ENCODE measurements around the gene CHRNA9.

Gene CHRNA9

DNA sequence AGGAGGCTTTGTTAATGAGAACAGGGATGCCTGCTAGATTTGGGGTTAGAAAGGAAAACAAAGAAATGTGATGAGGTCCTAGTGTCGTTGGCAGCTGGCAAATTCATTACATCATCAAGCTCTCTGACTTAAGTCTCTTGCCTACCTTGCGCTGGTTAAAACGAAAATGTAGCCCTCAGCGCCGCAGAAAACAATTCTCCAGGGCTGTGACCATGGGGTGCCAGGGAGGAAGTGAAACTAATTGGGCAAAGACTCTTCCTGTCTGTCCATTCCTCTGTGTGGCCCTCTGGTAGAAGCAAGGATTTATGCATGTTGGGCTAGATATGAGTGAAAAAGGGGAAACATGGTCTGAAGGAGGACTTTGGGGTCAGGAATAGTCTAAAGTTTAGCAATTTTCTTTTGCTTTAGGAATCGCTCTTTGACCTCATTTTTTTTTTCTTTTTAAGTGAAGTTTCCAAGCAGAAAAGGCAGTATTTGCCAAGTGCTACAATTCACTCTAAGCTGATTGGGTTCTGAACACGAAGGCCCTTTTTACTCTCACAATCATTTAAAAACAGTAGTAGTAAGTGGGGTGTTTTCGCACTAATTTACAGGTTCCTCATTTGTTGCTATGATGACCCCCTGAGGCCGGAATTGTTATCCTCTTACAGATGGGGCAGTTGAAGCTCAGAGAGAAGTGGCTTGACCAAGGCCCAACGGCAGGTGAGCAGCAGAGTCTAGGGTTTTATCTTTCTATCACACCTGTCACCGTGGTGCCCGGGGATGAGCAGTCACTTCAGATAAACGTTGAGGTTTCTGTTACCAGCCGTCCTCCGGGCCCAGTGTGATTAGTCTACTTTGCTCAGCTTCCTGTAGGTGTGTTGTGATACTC is 27.3 kb upstream of the CHRNA9 start:
- no peak for TF ChIP-seq EZH2phosphoT487 (conservative IDR thresholded peaks at IDR 0.05; ENCODE audit: low read length)
- TF ChIP-seq, protein P1, sequence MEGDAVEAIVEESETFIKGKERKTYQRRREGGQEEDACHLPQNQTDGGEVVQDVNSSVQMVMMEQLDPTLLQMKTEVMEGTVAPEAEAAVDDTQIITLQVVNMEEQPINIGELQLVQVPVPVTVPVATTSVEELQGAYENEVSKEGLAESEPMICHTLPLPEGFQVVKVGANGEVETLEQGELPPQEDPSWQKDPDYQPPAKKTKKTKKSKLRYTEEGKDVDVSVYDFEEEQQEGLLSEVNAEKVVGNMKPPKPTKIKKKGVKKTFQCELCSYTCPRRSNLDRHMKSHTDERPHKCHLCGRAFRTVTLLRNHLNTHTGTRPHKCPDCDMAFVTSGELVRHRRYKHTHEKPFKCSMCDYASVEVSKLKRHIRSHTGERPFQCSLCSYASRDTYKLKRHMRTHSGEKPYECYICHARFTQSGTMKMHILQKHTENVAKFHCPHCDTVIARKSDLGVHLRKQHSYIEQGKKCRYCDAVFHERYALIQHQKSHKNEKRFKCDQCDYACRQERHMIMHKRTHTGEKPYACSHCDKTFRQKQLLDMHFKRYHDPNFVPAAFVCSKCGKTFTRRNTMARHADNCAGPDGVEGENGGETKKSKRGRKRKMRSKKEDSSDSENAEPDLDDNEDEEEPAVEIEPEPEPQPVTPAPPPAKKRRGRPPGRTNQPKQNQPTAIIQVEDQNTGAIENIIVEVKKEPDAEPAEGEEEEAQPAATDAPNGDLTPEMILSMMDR (IDR thresholded peaks at IDR 0.05; ENCODE audit: insufficient read depth, low read length, poor library complexity, severe bottlenecking) = peak; percentile 8
- peak overlapping the region; percentile 37 for H3K4me3 ChIP-seq (ENCODE audit: insufficient read depth, low read length, poor library complexity, severe bottlenecking)
- H3K4me2 ChIP-seq (ENCODE audit: low read depth, low read length, poor library complexity, severe bottlenecking) = peak overlapping the region; percentile 68
- H3K27ac ChIP-seq (ENCODE audit: low read depth, low read length) = peak overlapping the region; percentile 99
- H3F3A ChIP-seq (ENCODE audit: insufficient read depth) = peaks cover 58% of the 10 kb centered on the region
- no peaks in the 10 kb centered on the region for H3K9me2 ChIP-seq (replicated peaks; ENCODE audit: insufficient read depth, low read length)
- peak overlapping the region; percentile 1 for H2AFZ ChIP-seq (ENCODE audit: low read depth, low read length, severe bottlenecking)
- H3K36me3 ChIP-seq (ENCODE audit: low read length) = no peaks in the 10 kb centered on the region
- H4K20me1 ChIP-seq (ENCODE audit: low read depth, low read length) = no peaks in the 10 kb centered on the region
- no peaks in the 10 kb centered on the region for H3K27me3 ChIP-seq (ENCODE audit: low read length)
- H3K9ac ChIP-seq (ENCODE audit: low read length) = peak overlapping the region; percentile 50
- H3K79me2 ChIP-seq (ENCODE audit: insufficient read depth, low read length) = no peaks in the 10 kb centered on the region
- H3K9me3 ChIP-seq (ENCODE audit: insufficient read depth, low read length) = no peaks in the 10 kb centered on the region

DNA sequence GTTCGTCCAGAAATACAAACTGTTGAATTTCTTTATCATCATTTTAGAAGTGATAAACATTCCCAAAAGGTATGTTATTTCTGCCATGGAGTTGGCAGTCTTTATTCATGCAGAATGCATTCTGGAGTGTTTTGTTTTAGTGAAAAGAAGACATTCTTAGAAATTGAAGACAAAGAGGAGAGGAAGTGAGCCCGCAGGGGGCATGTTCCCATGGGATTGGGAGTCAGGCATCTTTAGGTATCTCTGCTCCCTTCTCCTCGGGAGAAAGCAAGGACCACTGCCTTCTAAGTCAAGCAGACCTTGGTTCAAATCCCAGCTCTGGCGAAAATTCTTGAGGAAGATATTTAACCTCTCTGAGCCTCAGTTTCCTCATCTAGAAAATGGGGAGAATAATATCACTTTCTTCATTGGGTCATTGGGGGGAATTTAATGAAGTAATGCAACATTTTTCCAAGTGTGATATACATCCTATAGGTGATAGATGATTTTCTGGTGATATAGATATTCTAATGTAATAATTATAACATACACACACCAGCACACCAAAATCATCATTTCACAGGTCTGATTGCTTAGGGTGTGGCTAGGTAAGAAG is 26.5 kb upstream of the CHRNA9 start:
- Histone ChIP-seq H4K20me1 (ENCODE audit: low read depth, low read length) (no peaks in the 10 kb centered on the region), H3K79me2 (ENCODE audit: insufficient read depth, low read length) (no peaks in the 10 kb centered on the region), H3K9ac (ENCODE audit: low read length) (peak overlapping the region; percentile 50), H3K4me3 (ENCODE audit: insufficient read depth, low read length, poor library complexity, severe bottlenecking) (peak overlapping the region; percentile 37), H3K4me2 (ENCODE audit: low read depth, low read length, poor library complexity, severe bottlenecking) (peak overlapping the region; percentile 68), H3K27ac (ENCODE audit: low read depth, low read length) (peak overlapping the region; percentile 99), H3F3A (ENCODE audit: insufficient read depth) (peaks cover 51% of the 10 kb centered on the region), H3K36me3 (ENCODE audit: low read length) (no peaks in the 10 kb centered on the region), H2AFZ (ENCODE audit: low read depth, low read length, severe bottlenecking) (peak overlapping the region; percentile 1), H3K27me3 (ENCODE audit: low read length) (no peaks in the 10 kb centered on the region), H3K9me3 (ENCODE audit: insufficient read depth, low read length) (no peaks in the 10 kb centered on the region), H3K9me2 (replicated peaks; ENCODE audit: insufficient read depth, low read length) (no peaks in the 10 kb centered on the region)
- TF ChIP-seq EZH2phosphoT487 (conservative IDR thresholded peaks at IDR 0.05; ENCODE audit: low read length) = no peak
- TF ChIP-seq, protein P1 (IDR thresholded peaks at IDR 0.05; ENCODE audit: insufficient read depth, low read length, poor library complexity, severe bottlenecking) = no peak

DNA sequence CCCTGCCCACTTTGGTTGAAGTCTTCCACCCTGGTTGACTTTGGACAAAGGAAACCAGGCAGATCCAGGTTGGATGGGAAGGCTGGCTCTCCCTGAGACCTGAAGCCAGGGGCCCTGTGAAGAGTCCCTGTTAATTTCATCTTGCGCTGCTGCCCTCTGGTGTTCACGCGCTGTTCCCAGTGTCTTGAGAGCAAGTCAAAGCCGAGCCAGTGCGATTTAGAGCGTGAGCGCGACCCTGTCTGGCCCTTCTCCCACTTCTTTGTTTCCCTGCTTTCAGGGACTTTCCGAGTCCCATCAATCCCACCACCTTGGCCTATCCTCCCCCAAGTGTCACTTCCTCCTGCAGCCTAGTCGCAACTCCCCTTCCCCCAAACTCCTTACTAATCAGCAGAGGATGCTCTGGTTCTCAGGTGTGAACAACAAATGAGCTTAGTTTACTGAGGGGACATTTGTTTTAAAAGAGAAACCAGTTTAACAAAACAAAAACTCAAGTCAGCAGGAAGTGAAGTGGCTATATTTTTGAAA is 25.8 kb upstream of the CHRNA9 start:
- Histone ChIP-seq H2AFZ (ENCODE audit: low read depth, low read length, severe bottlenecking) (peak overlapping the region; percentile 84), H4K20me1 (ENCODE audit: low read depth, low read length) (no peaks in the 10 kb centered on the region), H3K4me3 (ENCODE audit: insufficient read depth, low read length, poor library complexity, severe bottlenecking) (peak overlapping the region; percentile 4), H3K36me3 (ENCODE audit: low read length) (no peaks in the 10 kb centered on the region), H3K4me2 (ENCODE audit: low read depth, low read length, poor library complexity, severe bottlenecking) (peak overlapping the region; percentile 68), H3K9me3 (ENCODE audit: insufficient read depth, low read length) (no peaks in the 10 kb centered on the region), H3K27ac (ENCODE audit: low read depth, low read length) (peak overlapping the region; percentile 99), H3F3A (ENCODE audit: insufficient read depth) (peaks cover 47% of the 10 kb centered on the region), H3K79me2 (ENCODE audit: insufficient read depth, low read length) (no peaks in the 10 kb centered on the region), H3K9ac (ENCODE audit: low read length) (peak overlapping the region; percentile 50), H3K9me2 (replicated peaks; ENCODE audit: insufficient read depth, low read length) (no peaks in the 10 kb centered on the region), H3K27me3 (ENCODE audit: low read length) (no peaks in the 10 kb centered on the region)
- TF ChIP-seq, protein P1 (IDR thresholded peaks at IDR 0.05; ENCODE audit: insufficient read depth, low read length, poor library complexity, severe bottlenecking) = peak; percentile 84
- no peak for TF ChIP-seq EZH2phosphoT487 (conservative IDR thresholded peaks at IDR 0.05; ENCODE audit: low read length)
